H9 (cell line): ENCODE results near the gene ZNF414. TPM values are rescaled to one million over a fixed set of nuclear protein-coding genes. Genes with fewer than 3 reads are reported as not detected.

Source experiments
- DNase-seq: peaks from one replicate; pipeline ENCODE4 v3.0.0-alpha.2; 2017
- H2AFZ ChIP-seq: one replicate; pipeline ENCODE4 v1.6.1; 2013; ENCODE audit warnings: mild to moderate bottlenecking, low read length, control low read depth, moderate library complexity
- H2AK5ac ChIP-seq: 2 replicates; pipeline ENCODE4 v1.6.1; 2013; ENCODE audit warnings: low read length, control low read depth, mixed read lengths; ENCODE audit not compliant: insufficient read length
- H2BK120ac ChIP-seq: one replicate; pipeline ENCODE4 v1.6.1; 2013; ENCODE audit warnings: low read depth, mild to moderate bottlenecking, low read length, control low read depth, inconsistent platforms; ENCODE audit not compliant: poor library complexity, severe bottlenecking
- H2BK12ac ChIP-seq: 2 replicates; pipeline ENCODE4 v1.6.1; 2013; ENCODE audit warnings: low read length, control low read depth, mixed read lengths, low read depth; ENCODE audit not compliant: insufficient read length
- H2BK15ac ChIP-seq: 2 replicates; pipeline ENCODE4 v1.6.1; 2013; ENCODE audit warnings: low read depth, low read length, control low read depth
- H2BK20ac ChIP-seq: one replicate; pipeline ENCODE4 v1.6.1; 2013; ENCODE audit warnings: low read depth, mild to moderate bottlenecking, low read length, control low read depth, inconsistent platforms; ENCODE audit not compliant: poor library complexity, severe bottlenecking
- H2BK5ac ChIP-seq: 2 replicates; pipeline ENCODE4 v1.6.1; 2013; ENCODE audit warnings: low read length, control low read depth, mixed read lengths; ENCODE audit not compliant: insufficient read length
- H3K14ac ChIP-seq: 2 replicates; pipeline ENCODE4 v1.6.1; 2013; ENCODE audit warnings: low read length, control low read depth; ENCODE audit not compliant: insufficient read depth
- H3K18ac ChIP-seq: 2 replicates; pipeline ENCODE4 v1.6.1; 2013; ENCODE audit warnings: low read depth, mild to moderate bottlenecking, mixed read lengths, low read length, control low read depth; ENCODE audit not compliant: insufficient read length
- H3K23ac ChIP-seq: 2 replicates; pipeline ENCODE4 v1.6.1; 2013; ENCODE audit warnings: low read length, control low read depth, mixed read lengths, low read depth; ENCODE audit not compliant: insufficient read length
- H3K23me2 ChIP-seq: 2 replicates; pipeline ENCODE4 v1.6.1; 2013; ENCODE audit warnings: low read depth, mild to moderate bottlenecking, mixed read lengths, low read length, control low read depth; ENCODE audit not compliant: insufficient read length, poor library complexity, severe bottlenecking
- H3K27ac ChIP-seq: 2 replicates; pipeline ENCODE4 v1.5.1; 2013; ENCODE audit warnings: low read length, control low read depth, mixed read lengths, low read depth; ENCODE audit not compliant: insufficient read length
- H3K27me3 ChIP-seq: 2 replicates; pipeline ENCODE4 v1.6.1; 2013; ENCODE audit warnings: low read length, control low read depth, inconsistent platforms; ENCODE audit not compliant: insufficient read depth
- H3K4ac ChIP-seq: 2 replicates; pipeline ENCODE4 v1.6.1; 2013; ENCODE audit warnings: low read depth, mild to moderate bottlenecking, control low read depth, inconsistent platforms, low read length, moderate library complexity
- H3K4me1 ChIP-seq: 2 replicates; pipeline ENCODE4 v1.6.1; 2013; ENCODE audit warnings: low read length, control low read depth, inconsistent platforms; ENCODE audit not compliant: insufficient read depth
- H3K4me2 ChIP-seq: 2 replicates; pipeline ENCODE4 v1.6.1; 2013; ENCODE audit warnings: low read length, control low read depth, mixed read lengths; ENCODE audit not compliant: insufficient read length, insufficient read depth
- H3K56ac ChIP-seq: 2 replicates; pipeline ENCODE4 v1.6.1; 2013; ENCODE audit warnings: low read depth, mild to moderate bottlenecking, mixed read lengths, low read length, control low read depth; ENCODE audit not compliant: insufficient read length
- H3K79me1 ChIP-seq: 2 replicates; pipeline ENCODE4 v1.6.1; 2013; ENCODE audit warnings: low read depth, mild to moderate bottlenecking, moderate library complexity, low read length, control low read depth, inconsistent platforms; ENCODE audit not compliant: insufficient read depth, poor library complexity, severe bottlenecking
- H3K79me2 ChIP-seq: 2 replicates; pipeline ENCODE4 v1.6.1; 2013; ENCODE audit warnings: low read length, control low read depth, inconsistent platforms; ENCODE audit not compliant: insufficient read depth
- H3K9ac ChIP-seq: 2 replicates; pipeline ENCODE4 v1.6.1; 2013; ENCODE audit warnings: low read length, control low read depth, mixed read lengths; ENCODE audit not compliant: insufficient read length; ENCODE audit errors: extremely low read depth
- H3K9me3 ChIP-seq: one replicate; pipeline ENCODE4 v1.6.1; 2013; ENCODE audit warnings: low read depth, low read length, inconsistent platforms; ENCODE audit not compliant: control insufficient read depth
- H3T11ph ChIP-seq: one replicate; pipeline ENCODE4 v1.6.1; 2013; ENCODE audit warnings: mild to moderate bottlenecking, low read length, control low read depth, inconsistent platforms
- H4K20me1 ChIP-seq: one replicate; pipeline ENCODE4 v1.6.1; 2013; ENCODE audit not compliant: control insufficient read depth, insufficient read length, insufficient read depth
- H4K5ac ChIP-seq: 2 replicates; pipeline ENCODE4 v1.6.1; 2013; ENCODE audit warnings: low read depth, mild to moderate bottlenecking, mixed read lengths, low read length, control low read depth; ENCODE audit not compliant: insufficient read length
- H4K8ac ChIP-seq: replicated peaks from 2 replicates; pipeline ENCODE4 v1.6.1; 2013; ENCODE audit warnings: low read length, control low read depth, mixed read lengths, low read depth; ENCODE audit not compliant: insufficient read length
- H4K91ac ChIP-seq: 2 replicates; pipeline ENCODE4 v1.6.1; 2013; ENCODE audit warnings: low read depth, mild to moderate bottlenecking, moderate library complexity, mixed read lengths, low read length, control low read depth; ENCODE audit not compliant: insufficient read length
- H3K27ac Mint-ChIP-seq, 3 experiments: 2 replicates in 2 of 3; 3 replicates in 1 of 3; pipeline ENCODE4 v1.8.0; 2020 to 2021; ENCODE audit warnings: mixed read lengths in 3 of 3, mild to moderate bottlenecking in 1 of 3, moderate library complexity in 1 of 3
- H3K27me3 Mint-ChIP-seq: 2 replicates; pipeline ENCODE4 v1.8.0; 2021; ENCODE audit warnings: low read depth, mild to moderate bottlenecking, moderate library complexity, mixed read lengths
- H3K36me3 Mint-ChIP-seq, 3 experiments: 2 replicates in 2 of 3; 3 replicates in 1 of 3; pipeline ENCODE4 v1.8.0; 2020 to 2021; ENCODE audit warnings: low read depth in 3 of 3, mixed read lengths in 3 of 3; ENCODE audit not compliant: insufficient read depth in 1 of 3
- H3K4me1 Mint-ChIP-seq, 2 experiments: 2 replicates each; pipeline ENCODE4 v1.8.0; 2020; ENCODE audit warnings: mixed read lengths in 2 of 2
- H3K4me3 Mint-ChIP-seq, 2 experiments: 2 replicates in 1 of 2; 3 replicates in 1 of 2; pipeline ENCODE4 v1.8.0; 2020 to 2021; ENCODE audit warnings: mild to moderate bottlenecking in 2 of 2, mixed read lengths in 2 of 2, moderate library complexity in 1 of 2
- H3K9me3 Mint-ChIP-seq, 2 experiments: 2 replicates in 1 of 2; 3 replicates in 1 of 2; pipeline ENCODE4 v1.8.0; 2020; ENCODE audit warnings: mild to moderate bottlenecking in 2 of 2, mixed read lengths in 2 of 2, moderate library complexity in 1 of 2
- WGBS: extraction: QIAGEN DNeasy Blood & Tissue Kit; methylation state at CpG from one replicate; pipeline ENCODE4 v1.1.7; 2013; ENCODE audit warnings: missing lambda C conversion rate, low lambda C conversion rate, mixed read lengths; ENCODE audit not compliant: insufficient read length; ENCODE audit errors: extremely low coverage; 5-methylcytosine and 5-hydroxymethylcytosine counted together
- total RNA-seq: library from RNA; stranded (reverse); gene quantifications from 2 replicates; pipeline ENCODE4 v1.2.1, GENCODE V29; 2021
- TF ChIP-seq, protein P1 (sequence below): fragments of 200-600 bp; sonication (generic); conservative IDR thresholded peaks from 3 replicates; pipeline ENCODE4 v1.8.0; 2021; ENCODE audit warnings: antibody characterized with exemption, mild to moderate bottlenecking

The ZNF414 gene
- total RNA-seq, 1 experiment from 2014 or later: 29.3 TPM

DNA sequence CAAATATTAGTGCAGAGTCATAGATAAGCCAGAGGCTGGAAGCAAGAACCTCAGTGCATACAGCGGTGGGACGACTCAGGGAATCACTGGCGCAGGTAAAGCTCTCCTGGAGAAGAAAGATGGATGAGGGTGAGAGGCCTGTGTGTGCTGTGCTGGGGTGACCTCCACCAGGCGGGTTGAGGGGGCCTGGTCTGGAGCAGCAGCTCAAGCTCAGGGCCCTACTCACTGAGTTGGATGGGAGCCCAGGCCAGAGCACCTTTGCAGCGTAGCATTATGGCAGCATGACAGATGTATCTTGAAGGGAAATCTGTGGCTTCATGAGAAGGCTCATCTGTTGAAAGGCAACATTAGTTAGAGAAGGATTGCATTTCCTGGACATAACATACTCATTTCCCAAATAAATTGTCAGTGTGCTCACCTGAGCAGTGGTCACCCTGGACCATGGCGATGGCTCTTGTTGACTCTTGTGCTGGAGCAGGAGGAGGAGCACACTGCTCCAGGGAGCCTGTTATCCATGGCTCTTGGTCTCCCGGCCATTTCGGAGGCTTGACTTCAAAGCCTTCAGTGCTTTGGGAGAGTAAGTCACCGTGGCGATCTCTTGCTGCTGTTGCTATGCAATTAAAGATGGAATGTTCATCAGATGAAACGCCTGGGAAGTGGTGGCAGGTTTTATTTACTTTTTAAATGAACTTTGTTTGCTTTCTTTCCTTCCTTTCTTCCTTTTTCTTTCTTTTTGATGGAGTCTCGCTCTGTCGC lies 44.2 kb downstream of the ZNF414 start:
- H3K36me3 Mint-ChIP-seq: peaks cover 78 to 98% (median 95%) of the 10 kb centered on the region in 3 experiments
- H2AK5ac ChIP-seq: no peak overlapping the region

More for the DNA sequence above, 44.2 kb downstream of the ZNF414 start:
- H2BK15ac ChIP-seq: no peak overlapping the region
- H3K56ac ChIP-seq: no peak overlapping the region
- H3K27me3 ChIP-seq: no peaks in the 10 kb centered on the region
- H2BK120ac ChIP-seq: no peak overlapping the region
- H3K23ac ChIP-seq: no peak overlapping the region
- H3K4me1 ChIP-seq: no peaks in the 10 kb centered on the region
- H2BK5ac ChIP-seq: no peak overlapping the region
- H3K9me3 Mint-ChIP-seq: no peaks in the 10 kb centered on the region
- H4K20me1 ChIP-seq: no peaks in the 10 kb centered on the region
- H3K79me2 ChIP-seq: peaks cover 14% of the 10 kb centered on the region; the same call in 1 of the 2 replicates
- no peak overlapping the region for H3K4ac ChIP-seq
- no peak overlapping the region for H2BK12ac ChIP-seq
- no peak overlapping the region for H3K9ac ChIP-seq
- no peak overlapping the region for H4K91ac ChIP-seq
- no peaks in the 10 kb centered on the region for H3K9me3 ChIP-seq
- H2BK20ac ChIP-seq: no peak overlapping the region
- no peak overlapping the region for H4K5ac ChIP-seq
- H3K27ac Mint-ChIP-seq: peak overlapping the region; percentile 36 to 88 (median 73); a peak in 3 of 7 replicates
- H3T11ph ChIP-seq: no peak overlapping the region
- no peak overlapping the region for H3K4me3 Mint-ChIP-seq
- H3K27me3 Mint-ChIP-seq: no peaks in the 10 kb centered on the region
- no peak overlapping the region for H4K8ac ChIP-seq
- H3K18ac ChIP-seq: no peak overlapping the region
- H3K4me1 Mint-ChIP-seq: no peaks in the 10 kb centered on the region
- DNase-seq: no peak
- WGBS: no CpG with 5 or more reads among the region's 13 CpGs
- no peak overlapping the region for H2AFZ ChIP-seq
- no peaks in the 10 kb centered on the region for H3K23me2 ChIP-seq
- no peak overlapping the region for H3K14ac ChIP-seq
- peaks cover 8% of the 10 kb centered on the region for H3K79me1 ChIP-seq
- no peak overlapping the region for H3K4me2 ChIP-seq
- TF ChIP-seq, protein P1, sequence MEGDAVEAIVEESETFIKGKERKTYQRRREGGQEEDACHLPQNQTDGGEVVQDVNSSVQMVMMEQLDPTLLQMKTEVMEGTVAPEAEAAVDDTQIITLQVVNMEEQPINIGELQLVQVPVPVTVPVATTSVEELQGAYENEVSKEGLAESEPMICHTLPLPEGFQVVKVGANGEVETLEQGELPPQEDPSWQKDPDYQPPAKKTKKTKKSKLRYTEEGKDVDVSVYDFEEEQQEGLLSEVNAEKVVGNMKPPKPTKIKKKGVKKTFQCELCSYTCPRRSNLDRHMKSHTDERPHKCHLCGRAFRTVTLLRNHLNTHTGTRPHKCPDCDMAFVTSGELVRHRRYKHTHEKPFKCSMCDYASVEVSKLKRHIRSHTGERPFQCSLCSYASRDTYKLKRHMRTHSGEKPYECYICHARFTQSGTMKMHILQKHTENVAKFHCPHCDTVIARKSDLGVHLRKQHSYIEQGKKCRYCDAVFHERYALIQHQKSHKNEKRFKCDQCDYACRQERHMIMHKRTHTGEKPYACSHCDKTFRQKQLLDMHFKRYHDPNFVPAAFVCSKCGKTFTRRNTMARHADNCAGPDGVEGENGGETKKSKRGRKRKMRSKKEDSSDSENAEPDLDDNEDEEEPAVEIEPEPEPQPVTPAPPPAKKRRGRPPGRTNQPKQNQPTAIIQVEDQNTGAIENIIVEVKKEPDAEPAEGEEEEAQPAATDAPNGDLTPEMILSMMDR: no peak
- H3K27ac ChIP-seq: no peak overlapping the region
